Neural cell (in vitro differentiated cells): ENCODE results near the gene NPAS3. TPM values are rescaled to one million over a fixed set of nuclear protein-coding genes. Genes with fewer than 3 reads are reported as not detected.

Source experiments
- H2AFZ ChIP-seq: fragments of 200-600, 300-800 bp; sonication (generic), shearing (Covaris generic); 2 replicates; pipeline ENCODE4 v1.6.0; 2014; ENCODE audit warnings: low read depth, mild to moderate bottlenecking, antibody characterized with exemption, low read length, moderate library complexity
- H3F3A ChIP-seq: fragments of 200-600 bp; shearing (Covaris generic); 2 replicates; pipeline ENCODE4 v1.6.1; 2016; ENCODE audit warnings: mild to moderate bottlenecking, moderate library complexity, mixed read lengths, antibody characterized with exemption, low read length; ENCODE audit not compliant: insufficient read depth, poor library complexity, severe bottlenecking
- H3K27ac ChIP-seq: fragments of 200-600, 300-800 bp; sonication (generic), shearing (Covaris generic); 2 replicates; pipeline ENCODE4 v1.5.1; 2014; ENCODE audit warnings: mild to moderate bottlenecking, low read length, moderate library complexity
- H3K27me3 ChIP-seq: fragments of 300-800, 200-600 bp; sonication (generic), shearing (Covaris generic); 2 replicates; pipeline ENCODE4 v1.6.0; 2014; ENCODE audit warnings: mild to moderate bottlenecking, low read depth, low read length, moderate library complexity; ENCODE audit not compliant: insufficient read depth
- H3K36me3 ChIP-seq: fragments of 300-800, 200-600 bp; sonication (generic), shearing (Covaris generic); 2 replicates; pipeline ENCODE4 v1.5.1; 2014; ENCODE audit warnings: mild to moderate bottlenecking, antibody characterized with exemption, low read length, moderate library complexity; ENCODE audit not compliant: insufficient read depth
- H3K4me2 ChIP-seq: fragments of 300-800, 200-600 bp; sonication (generic), shearing (Covaris generic); 2 replicates; pipeline ENCODE4 v1.6.0; 2014; ENCODE audit warnings: mild to moderate bottlenecking, low read length
- H3K4me3 ChIP-seq: fragments of 300-800, 200-600 bp; sonication (generic), shearing (Covaris generic); 2 replicates; pipeline ENCODE4 v1.5.1; 2014; ENCODE audit warnings: mild to moderate bottlenecking, low read length, moderate library complexity
- H3K79me2 ChIP-seq: fragments of 200-600 bp; shearing (Covaris generic); replicated peaks from 2 replicates; pipeline ENCODE4 v1.6.0; 2014; ENCODE audit warnings: mild to moderate bottlenecking, low read length, moderate library complexity; ENCODE audit not compliant: insufficient read depth
- H3K9ac ChIP-seq: fragments of 300-800, 200-600 bp; sonication (generic), shearing (Covaris generic); 2 replicates; pipeline ENCODE4 v1.6.1; 2016; ENCODE audit warnings: mild to moderate bottlenecking, low read length, mixed read lengths
- H3K9me2 ChIP-seq: fragments of 200-600 bp; shearing (Covaris generic); 2 replicates; pipeline ENCODE4 v1.6.1; 2016; ENCODE audit warnings: mild to moderate bottlenecking, low read length, mixed read lengths; ENCODE audit not compliant: insufficient read depth
- H3K9me3 ChIP-seq: fragments of 200-600, 300-800 bp; sonication (generic), shearing (Covaris generic); 2 replicates; pipeline ENCODE4 v1.6.1; 2016; ENCODE audit warnings: mild to moderate bottlenecking, mixed run types, low read length, moderate library complexity, mixed read lengths
- H4K20me1 ChIP-seq: fragments of 200-600 bp; shearing (Covaris generic); 2 replicates; pipeline ENCODE4 v1.6.1; 2016; ENCODE audit warnings: mild to moderate bottlenecking, mixed run types; ENCODE audit not compliant: insufficient read depth
- CTCF ChIP-seq: fragments of 450-650 bp; IDR thresholded peaks from 2 replicates; pipeline ENCODE4 v1.5.1; 2014; ENCODE audit warnings: antibody characterized with exemption, mild to moderate bottlenecking, moderate library complexity; ENCODE audit not compliant: poor library complexity, severe bottlenecking
- EP300 ChIP-seq: fragments of 450-650 bp; conservative IDR thresholded peaks from 2 replicates; pipeline ENCODE4 v1.6.1; 2014; ENCODE audit warnings: antibody characterized with exemption, mild to moderate bottlenecking, moderate library complexity; ENCODE audit not compliant: poor library complexity, severe bottlenecking
- EZH2 ChIP-seq: fragments of 200-600, 300-800 bp; shearing (Covaris generic), sonication (generic); IDR thresholded peaks from 2 replicates; pipeline ENCODE4 v1.6.1; 2014; ENCODE audit warnings: antibody characterized with exemption, low read length, borderline replicate concordance, mild to moderate bottlenecking; ENCODE audit not compliant: insufficient read depth, poor library complexity, severe bottlenecking
- MXI1 ChIP-seq: fragments of 450-650 bp; conservative IDR thresholded peaks from 2 replicates; pipeline ENCODE4 v1.6.1; 2014; ENCODE audit warnings: antibody characterized with exemption, mild to moderate bottlenecking; ENCODE audit not compliant: poor library complexity, severe bottlenecking
- POLR2AphosphoS5 ChIP-seq: IDR thresholded peaks from 2 replicates; pipeline ENCODE4 v1.6.1; 2012
- RAD21 ChIP-seq: fragments of 450-650 bp; conservative IDR thresholded peaks from 2 replicates; pipeline ENCODE4 v1.6.1; 2014; ENCODE audit warnings: antibody characterized with exemption, mild to moderate bottlenecking, moderate library complexity
- REST ChIP-seq: IDR thresholded peaks from 2 replicates; pipeline ENCODE4 v1.6.1; 2012; ENCODE audit warnings: borderline replicate concordance
- SMC3 ChIP-seq: fragments of 450-650 bp; conservative IDR thresholded peaks from 2 replicates; pipeline ENCODE4 v1.6.1; 2014; ENCODE audit warnings: antibody characterized with exemption, mild to moderate bottlenecking, moderate library complexity; ENCODE audit not compliant: poor library complexity
- TAF1 ChIP-seq: IDR thresholded peaks from 2 replicates; pipeline ENCODE4 v1.6.1; 2012; ENCODE audit warnings: low read depth
- polyA plus RNA-seq: library from polyadenylated mRNA; depleted of rRNA; stranded (reverse); fragments of >200 nt; gene quantifications from 2 replicates; pipeline ENCODE4 v1.2.3, GENCODE V29; 2014

Gene NPAS3
- polyA plus RNA-seq, 1 donor from 2014 or later = 1.3 TPM

DNA sequence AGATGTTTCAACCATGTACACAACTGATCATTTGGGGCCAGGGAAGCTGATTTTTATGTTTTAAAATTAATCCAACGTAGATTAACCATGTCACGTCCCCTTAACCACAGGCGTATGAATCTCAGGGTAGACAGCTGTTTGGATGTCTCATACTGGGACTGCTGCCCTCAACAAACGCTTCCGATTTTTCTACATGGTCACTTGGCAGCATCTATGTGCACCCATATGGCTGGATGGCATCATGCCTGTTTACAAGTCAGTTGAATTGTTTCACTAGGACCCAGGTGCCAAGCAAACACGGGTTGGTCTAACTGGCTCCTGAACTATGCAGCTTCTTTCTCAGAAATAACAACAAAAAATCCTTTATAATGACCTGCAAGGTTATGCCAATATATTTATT, 393.8 kb downstream of the NPAS3 start:
- Histone ChIP-seq H3K36me3 (no peaks in the 10 kb centered on the region), H3K79me2 (no peaks in the 10 kb centered on the region), H3K9ac (no peak overlapping the region), H3K4me3 (no peak overlapping the region), H4K20me1 (no peaks in the 10 kb centered on the region), H3F3A (no peaks in the 10 kb centered on the region), H2AFZ (no peak overlapping the region), H3K27ac (no peak overlapping the region), H3K9me3 (no peaks in the 10 kb centered on the region), H3K27me3 (no peaks in the 10 kb centered on the region), H3K9me2 (no peaks in the 10 kb centered on the region), H3K4me2 (no peak overlapping the region)
- no peak for TF ChIP-seq POLR2AphosphoS5
- TF ChIP-seq SMC3 = no peak
- no peak for TF ChIP-seq RAD21
- no peak for TF ChIP-seq EZH2
- TF ChIP-seq CTCF = no peak
- TF ChIP-seq EP300 = no peak
- no peak for TF ChIP-seq MXI1
- TF ChIP-seq TAF1 = no peak
- no peak for TF ChIP-seq REST

- TF ChIP-seq CTCF = no peak
- TF ChIP-seq RAD21 = no peak
- TF ChIP-seq EZH2 = no peak
- TF ChIP-seq TAF1 = no peak
- TF ChIP-seq MXI1 = no peak
- no peak for TF ChIP-seq SMC3
- TF ChIP-seq REST = no peak
- no peak for TF ChIP-seq EP300
- no peak for TF ChIP-seq POLR2AphosphoS5
- Histone ChIP-seq H3F3A (no peaks in the 10 kb centered on the region), H3K79me2 (no peaks in the 10 kb centered on the region), H3K27ac (no peak overlapping the region), H4K20me1 (no peaks in the 10 kb centered on the region), H3K9me3 (no peaks in the 10 kb centered on the region), H3K4me3 (no peak overlapping the region), H3K36me3 (no peaks in the 10 kb centered on the region), H2AFZ (no peak overlapping the region), H3K9ac (no peak overlapping the region), H3K27me3 (no peaks in the 10 kb centered on the region), H3K9me2 (no peaks in the 10 kb centered on the region), H3K4me2 (no peak overlapping the region)
Measured at GRCh38 chr14:33335366-33335765, 396.7 kb downstream of the NPAS3 start.
